ENCODE data around the gene CLBA1.
"Not testable (repeated sequence)": the region's sequence is repeated elsewhere in the genome, so short reads cannot be mapped to it uniquely, and the experiment has no call there.

Gene CLBA1

DNA sequence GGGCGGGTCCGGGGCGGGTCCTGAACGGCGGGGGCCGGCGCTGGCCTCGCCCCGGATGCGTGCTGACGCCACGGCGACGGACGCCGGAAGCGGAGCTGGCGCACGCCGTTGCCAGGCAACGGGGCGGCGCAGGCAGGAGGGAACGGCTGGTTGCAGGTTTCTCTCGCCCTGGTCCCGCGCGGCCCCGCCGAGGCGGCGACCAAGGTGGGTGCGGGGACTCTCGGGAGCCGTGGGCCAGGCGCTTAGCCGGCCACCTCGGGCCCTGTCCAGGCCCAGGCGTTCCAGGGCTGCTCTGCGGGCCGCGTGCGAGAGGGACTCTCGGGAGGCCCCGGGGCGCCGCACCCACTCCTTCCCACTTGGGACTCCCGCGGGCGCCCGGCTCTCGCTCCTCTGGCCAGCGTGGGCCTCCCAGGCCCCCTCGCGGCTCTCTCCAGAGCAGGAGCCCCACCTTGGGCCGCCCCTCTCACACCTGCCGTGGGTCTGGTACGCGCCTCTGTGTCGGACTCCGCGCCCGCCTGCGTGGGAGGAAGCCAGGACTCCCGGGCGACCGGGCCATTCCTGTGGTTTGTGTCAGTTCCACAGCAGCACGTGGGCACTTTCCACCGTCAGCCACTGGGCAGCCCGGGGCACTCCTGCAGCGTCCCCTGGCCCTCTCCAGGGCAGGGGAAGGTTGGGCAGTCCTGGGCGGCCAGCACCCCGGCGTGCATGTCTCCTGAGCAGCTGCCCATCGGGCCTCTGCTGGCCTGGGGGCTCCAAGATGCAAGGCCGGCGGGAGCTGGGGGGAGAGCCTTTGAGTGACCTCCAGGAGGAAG is at the start of gene CLBA1:
CLBA1 (plus strand) TSS at position 114 of the 812 bp plus-strand sequence; CDS start at position 758, 644 bp downstream.
- intact Hi-C loops (cut with DNase I): loop anchor here (1.0 kb wide), 1 partner anchor 35 kb away; the partner anchor contains the start of gene CDCA4

DNA sequence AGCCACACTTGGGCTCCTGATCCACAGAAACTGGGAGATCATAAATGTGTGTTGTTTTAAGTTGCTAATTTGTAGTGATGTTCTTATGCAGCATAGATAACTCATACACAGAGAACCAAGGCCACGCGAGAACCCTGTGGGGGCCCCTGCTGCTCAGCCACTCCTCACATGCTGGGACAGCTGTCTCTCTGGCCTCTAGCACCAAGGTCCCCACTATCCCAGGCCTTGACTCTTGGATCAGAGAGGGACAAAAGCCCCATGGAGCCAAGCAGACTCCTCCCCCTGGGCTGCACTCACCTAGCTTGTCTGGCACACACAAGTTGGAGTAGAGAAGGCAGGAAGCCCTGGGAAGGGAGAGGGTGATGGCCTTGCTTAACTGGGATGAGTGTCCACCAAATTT is 49.6 kb upstream of the CLBA1 start:
- intact Hi-C loops (cut with DNase I): no loop called here
- DNase-seq: peak in 2 of 10 donors; percentile 4 to 36

More for the DNA sequence above, at the start of gene CLBA1:
- peak; percentile 75 to 99 (median 88) for DNase-seq

DNA sequence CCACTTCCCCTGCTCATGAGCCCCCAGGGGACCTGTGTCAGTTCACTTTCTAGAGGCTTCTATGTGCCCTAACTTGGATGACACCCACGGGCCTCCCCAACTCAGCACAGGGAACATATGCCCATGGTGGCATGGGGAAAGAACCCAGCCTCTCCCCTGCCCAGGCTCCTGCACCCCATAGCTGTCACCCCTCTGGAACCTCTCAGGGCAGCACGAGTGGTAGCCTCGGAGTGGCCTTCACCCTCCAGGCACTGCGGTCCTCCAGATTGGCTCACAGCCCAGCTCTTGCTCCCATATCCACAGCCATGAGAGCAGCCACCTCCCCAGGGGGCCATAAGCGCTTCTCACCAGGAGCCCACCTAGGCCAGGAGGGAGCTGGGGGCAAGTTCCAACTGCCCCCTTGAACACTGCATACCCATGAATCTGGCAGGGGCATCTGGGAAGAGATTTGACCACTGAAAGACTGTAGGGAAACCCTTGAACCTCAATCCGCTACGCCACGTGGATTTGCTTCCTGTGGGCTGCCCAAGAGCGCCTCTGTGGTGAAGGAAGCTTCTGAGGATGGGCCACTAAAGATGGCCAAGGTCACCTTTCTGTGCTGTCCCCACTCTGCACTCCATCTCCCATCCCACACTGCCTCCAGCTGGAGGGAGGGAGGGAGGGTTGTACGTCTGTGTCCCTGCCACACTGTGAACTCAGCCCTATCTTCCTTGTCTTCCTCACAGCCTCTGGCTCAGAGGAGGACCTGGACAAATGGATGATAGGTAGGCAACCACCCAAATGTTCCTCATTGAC is 49.0 kb upstream of the CLBA1 start:
- DNase-seq: peak in 3 of 10 donors; percentile 4 to 72 (median 44)
- intact Hi-C loops (cut with DNase I): no loop called here

DNA sequence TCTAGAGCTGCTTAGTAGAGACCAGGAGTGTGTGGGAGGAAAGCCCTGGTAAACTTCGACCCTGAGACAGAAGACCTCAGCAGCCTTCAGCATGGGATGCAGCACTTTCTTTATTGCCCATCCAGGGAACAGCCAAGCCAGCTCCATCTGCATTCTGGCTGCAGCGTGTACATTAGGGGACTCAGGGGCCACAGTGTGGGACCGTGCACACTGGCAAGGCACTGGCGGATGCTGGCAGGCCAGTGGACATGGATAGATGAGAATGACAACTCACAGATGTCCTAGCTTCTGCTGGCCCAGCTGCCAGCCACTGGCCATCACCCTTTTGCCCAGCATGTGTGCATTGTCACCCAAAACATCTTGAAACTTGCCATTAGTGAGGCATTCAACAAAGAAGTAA is 48.4 kb upstream of the CLBA1 start:
- intact Hi-C loops (cut with DNase I): no loop called here
- DNase-seq: peak in 3 of 10 donors; percentile 5 to 71 (median 47)

DNA sequence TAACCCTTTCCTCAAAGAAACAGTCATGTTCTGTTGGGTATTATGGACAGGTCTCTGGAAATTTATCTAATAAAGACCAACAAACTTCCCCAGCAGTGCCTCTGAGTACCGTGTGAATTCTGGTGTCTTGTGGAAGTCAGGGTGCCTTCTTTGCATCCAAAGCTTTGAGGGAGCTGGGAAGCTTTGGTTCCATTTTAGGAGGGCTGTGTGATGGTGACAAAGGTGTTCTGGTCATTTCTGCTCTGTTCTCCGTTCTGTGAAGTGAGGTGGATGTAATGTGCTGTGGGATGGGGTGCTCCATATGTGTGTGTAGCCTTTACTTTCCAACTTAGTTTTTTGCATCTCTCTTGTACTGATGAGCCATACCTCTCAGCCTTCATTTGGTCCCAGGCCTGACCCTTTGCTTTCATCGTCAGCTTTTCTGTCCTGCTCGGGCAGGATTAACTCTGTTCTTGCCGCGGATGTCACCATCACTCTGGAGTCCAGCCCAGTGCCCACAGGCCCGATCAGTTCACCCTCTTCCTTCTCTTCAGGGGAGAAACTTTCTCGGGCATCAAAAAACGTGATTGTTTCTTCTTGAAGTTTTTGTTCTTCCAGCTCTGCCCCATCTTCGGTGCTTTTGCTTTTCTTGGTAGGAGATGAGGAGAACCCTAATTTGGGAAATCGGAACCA is 47.8 kb upstream of the CLBA1 start:
- peak in 1 of 10 donors; percentile 54 for DNase-seq
- intact Hi-C loops (cut with DNase I): no loop called here

DNA sequence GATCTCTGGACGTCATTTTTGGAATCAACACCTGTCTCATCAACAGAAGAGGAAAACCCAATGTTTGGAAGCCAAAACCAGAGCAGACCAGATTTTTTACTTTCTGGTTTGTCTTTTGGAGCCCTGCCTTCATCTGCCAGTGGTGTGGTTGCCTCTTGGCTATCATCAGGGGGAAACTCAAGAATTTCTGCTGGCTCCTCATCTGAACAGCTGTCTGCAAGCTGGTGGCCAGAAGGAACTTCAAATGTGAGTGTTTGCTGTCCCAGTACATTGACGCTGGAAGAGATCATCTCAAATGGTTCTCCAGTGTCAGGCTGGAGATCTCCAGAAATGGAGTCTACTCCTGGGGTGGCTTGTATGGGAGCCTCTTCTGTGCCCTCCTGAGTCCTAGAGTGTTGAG is 47.2 kb upstream of the CLBA1 start:
- intact Hi-C loops (cut with DNase I): no loop called here
- DNase-seq: no peak

DNA sequence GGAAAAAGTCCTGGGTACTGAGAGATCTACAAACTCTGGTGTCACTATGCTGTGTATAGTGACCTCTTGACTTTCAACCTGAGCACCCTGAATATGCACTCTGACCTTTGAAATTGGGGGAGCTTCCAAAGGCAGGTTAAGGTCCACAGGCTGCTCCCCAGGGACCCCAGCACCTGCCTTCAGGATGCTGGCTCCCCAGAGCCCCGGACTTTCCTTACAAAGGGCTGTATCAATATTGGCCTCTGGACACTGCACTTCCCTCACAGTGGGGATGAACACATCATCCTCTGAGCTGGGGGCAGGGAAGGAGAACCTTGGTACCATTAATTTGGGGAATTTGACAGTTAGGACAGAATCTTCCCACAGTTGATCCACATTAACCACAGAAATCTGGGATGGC is 46.6 kb upstream of the CLBA1 start:
- intact Hi-C loops (cut with DNase I): no loop called here
- DNase-seq: no peak

DNA sequence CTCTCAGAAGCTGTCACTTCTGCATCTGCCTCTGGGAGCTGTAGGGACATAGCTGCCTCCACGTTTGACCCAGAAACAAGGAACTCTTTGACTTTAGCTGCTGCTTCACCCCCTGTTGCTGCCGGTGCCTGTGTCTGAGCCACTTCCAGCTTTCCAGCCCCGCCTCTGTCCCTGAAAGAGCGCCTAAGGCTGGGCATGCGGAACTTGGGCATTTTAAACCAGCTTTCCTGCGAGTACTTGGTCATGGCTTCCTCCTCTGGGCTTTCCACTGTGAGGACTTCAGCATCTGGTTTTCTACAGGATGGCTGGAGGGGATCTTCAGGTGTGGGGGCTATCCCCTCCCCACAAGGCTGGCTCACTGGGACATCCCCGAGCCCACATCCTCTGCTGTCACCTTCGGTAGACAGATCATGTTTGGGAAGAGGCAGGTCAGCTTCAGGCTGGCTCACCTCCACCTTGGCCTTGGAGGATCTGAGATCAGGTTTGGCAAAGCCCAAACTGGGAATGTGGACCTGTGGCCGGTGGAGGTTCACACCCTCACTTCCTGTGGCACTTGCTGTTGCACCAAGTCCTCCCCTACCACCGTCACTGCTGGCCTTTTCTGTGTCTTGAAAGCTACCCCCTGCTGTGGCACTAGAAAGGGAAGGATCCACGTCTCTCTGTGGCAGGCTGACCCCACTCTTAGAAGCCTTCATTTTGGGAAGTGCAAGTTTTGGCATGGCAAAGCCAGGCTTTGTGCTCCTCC is 45.8 kb upstream of the CLBA1 start:
- DNase-seq: peak in 1 of 10 donors; percentile 39
- intact Hi-C loops (cut with DNase I): no loop called here

DNA sequence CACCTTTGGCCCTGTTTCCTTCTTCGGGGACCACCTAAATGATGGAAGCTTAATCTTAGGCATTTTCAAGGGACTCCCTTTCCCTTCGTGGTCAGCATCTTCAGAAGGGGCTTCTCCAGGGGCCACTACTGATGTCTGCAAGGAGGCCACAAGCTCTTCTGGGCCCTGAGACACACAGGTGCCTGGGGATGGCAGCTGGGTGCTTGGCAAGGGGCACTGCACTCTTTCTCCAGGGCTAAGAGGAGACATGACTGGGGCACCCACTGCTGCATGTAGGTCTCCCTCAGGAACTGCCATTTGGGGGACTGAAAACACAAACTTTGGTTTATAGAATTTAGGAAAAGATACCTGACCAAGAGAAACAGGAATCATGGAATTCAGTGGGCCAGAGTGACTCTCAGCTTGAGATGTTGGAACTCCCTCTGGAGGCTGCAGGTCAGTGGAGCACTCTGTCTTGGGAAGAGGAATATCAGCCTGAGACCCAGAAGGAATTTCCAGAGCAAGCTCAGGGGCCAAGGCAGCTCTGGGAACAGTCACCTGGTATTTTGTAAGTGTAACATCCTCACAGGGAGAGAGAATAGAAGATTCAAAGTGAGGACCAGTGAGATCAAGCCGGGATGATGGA is 45.0 kb upstream of the CLBA1 start:
- peak in 1 of 10 donors; percentile 35 for DNase-seq
- intact Hi-C loops (cut with DNase I): no loop called here

DNA sequence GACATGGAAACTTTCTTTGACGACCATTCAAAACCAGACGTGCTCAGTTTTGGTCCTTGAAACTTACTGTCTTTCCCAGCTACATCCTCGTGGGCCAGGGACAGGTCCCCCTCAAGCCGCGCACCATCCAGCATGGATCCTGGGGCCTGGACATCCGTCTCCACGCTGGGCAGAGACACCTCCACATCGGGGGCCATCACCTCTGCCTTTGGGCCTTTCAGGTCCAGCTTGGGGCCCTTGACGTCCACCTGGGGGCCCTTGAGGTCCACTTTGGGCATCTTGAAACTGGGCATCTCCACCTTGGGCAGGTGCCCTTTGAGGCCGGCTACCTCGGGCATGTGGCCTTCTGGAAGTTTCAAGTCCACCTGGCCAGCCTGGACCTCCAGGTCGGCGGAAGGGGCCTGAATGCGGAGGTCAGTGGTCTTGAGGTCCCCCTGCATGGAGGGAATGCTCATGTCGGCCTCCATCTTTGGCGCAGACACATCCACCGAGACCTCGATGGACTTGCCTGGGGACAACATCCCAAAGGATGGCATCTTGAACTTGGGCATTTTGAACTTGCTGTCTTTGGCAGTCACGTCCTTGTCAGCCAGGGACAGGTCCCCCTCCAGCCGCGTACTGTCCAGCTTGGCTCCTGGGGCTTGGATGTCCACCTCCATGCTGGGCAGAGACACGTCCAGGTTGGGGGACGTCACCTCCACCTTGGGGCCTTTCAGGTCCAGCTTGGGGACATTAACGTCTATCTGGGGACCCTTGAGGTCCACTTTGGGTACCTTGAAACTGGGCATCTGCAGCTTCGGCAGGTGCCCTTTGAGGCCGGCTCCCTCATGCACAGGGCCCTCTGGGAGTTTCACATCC is 43.9 kb upstream of the CLBA1 start:
- intact Hi-C loops (cut with DNase I): no loop called here
- peak in 3 of 10 donors; percentile 8 to 85 (median 80) for DNase-seq

DNA sequence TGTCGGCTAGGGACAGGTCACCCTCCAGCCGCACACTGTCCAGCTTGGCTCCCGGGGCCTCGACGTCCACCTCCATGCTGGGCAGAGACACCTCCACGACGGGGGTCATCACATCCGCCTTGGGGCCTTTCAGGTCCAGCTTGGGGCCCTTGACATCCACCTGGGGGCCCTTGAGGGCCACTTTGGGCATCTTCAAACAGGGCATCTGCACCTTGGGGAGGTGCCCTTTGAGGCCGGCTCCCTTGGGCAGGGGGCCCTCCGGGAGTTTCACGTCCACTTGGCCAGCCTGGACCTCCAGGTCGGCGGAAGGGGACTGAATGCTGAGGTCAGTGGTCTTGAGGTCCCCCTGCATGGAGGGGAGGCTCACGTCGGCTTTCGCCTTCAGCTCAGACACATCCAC is 43.0 kb upstream of the CLBA1 start:
- DNase-seq: peak in 4 of 10 donors; percentile 0 to 75 (median 48)
- intact Hi-C loops (cut with DNase I): no loop called here

DNA sequence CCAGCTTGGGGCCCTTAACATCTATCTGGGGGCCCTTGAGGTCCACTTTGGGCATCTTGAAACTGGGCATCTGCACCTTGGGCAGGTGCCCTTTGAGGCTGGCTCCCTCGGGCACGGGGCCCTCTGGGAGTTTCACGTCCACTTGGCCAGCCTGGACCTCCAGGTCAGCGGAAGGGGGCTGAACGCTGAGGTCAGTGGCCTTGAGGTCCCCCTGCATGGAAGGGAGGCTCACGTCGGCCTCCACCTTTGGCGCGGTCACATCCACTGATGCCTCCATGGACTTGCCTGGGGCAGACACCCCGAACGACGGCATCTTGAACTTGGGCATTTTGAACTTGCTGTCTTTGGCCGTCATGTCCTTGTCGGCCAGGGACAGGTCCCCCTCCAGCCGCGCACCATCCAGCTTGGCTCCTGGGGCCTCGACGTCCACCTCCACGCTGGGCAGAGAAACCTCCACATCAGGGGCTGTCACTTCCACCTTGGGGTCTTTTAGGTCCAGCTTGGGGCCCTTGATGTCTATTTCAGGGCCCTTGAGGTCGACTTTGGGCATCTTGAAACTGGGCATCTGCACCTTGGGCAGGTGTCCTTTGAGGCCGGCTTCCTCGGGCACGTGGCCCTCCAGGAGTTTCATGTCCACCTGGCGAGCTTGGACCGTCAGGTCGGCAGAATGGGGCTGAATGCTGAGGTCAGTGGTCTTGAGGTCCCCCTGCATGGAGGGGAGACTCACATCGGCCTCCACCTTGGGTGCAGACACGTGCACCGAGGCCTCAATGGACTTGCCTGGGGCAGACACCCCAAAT is 42.2 kb upstream of the CLBA1 start:
- intact Hi-C loops (cut with DNase I): not testable (repeated sequence)
- peak in 4 of 10 donors; percentile 4 to 73 (median 46) for DNase-seq

DNA sequence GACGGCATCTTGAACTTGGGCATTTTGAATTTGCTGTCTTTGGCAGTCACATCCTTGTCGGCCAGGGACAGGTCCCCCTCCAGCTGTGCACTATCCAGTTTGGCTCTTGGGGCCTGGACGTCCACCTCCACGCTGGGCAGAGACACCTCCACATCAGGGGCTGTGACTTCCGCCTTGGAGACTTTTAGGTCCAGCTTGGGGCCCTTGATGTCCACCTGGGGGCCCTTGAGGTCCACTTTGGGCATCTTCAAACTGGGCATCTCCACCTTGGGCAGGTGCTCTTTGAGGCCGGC is 41.6 kb upstream of the CLBA1 start:
- intact Hi-C loops (cut with DNase I): not testable (repeated sequence)
- DNase-seq: peak in 1 of 10 donors; percentile 64

DNA sequence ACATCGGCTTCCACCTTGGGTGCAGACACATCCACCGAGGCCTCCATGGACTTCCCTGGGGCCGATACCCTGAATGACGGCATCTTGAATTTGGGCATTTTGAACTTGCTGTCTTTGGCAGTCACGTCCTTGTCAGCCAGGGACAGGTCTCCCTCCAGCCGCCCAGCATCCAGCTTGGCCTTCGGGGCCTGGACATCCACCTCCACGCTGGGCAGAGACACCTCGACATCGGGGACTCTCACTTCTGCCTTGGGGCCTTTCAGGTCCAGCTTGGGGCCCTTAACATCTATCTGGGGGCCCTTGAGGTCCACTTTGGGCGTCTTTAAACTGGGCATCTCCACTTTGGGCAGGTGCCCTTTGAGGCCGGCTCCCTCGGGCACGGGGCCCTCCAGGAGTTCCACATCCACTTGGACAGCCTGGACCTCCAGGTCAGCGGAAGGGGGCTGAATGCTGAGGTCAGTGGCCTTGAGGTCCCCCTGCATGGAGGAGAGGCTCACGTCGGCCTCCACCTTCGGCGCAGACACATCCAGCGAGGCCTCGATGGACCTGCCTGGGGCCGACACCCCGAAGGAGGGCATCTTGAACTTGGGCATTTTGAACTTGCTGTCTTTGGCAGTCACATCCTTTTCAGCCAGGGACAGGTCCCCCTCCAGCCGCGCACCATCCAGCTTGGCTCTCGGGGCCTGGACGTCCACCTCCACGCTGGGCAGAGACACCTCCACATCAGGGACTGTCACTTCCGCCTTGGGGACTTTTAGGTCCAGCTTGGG is 41.0 kb upstream of the CLBA1 start:
- intact Hi-C loops (cut with DNase I): not testable (repeated sequence)
- DNase-seq: peak in 3 of 10 donors; percentile 5 to 73 (median 16)

DNA sequence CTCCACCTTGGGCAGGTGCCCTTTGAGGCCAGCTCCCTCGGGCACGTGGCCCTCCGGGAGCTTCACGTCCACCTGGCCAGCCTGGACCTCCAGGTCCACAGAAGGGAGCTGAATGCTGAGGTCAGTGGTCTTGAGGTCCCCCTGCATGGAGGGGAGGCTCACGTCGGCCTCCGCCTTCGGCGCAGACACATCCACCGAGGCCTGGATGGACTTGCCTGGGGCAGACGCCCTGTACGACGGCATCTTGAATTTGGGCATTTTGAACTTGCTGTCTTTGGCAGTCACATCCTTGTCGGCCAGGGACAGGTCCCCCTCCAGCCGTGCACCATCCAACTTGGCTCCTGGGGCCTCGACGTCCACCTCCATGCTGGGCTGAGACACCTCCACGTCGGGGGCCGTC is 40.3 kb upstream of the CLBA1 start:
- intact Hi-C loops (cut with DNase I): not testable (repeated sequence)
- peak in 3 of 10 donors; percentile 1 to 39 (median 37) for DNase-seq

DNA sequence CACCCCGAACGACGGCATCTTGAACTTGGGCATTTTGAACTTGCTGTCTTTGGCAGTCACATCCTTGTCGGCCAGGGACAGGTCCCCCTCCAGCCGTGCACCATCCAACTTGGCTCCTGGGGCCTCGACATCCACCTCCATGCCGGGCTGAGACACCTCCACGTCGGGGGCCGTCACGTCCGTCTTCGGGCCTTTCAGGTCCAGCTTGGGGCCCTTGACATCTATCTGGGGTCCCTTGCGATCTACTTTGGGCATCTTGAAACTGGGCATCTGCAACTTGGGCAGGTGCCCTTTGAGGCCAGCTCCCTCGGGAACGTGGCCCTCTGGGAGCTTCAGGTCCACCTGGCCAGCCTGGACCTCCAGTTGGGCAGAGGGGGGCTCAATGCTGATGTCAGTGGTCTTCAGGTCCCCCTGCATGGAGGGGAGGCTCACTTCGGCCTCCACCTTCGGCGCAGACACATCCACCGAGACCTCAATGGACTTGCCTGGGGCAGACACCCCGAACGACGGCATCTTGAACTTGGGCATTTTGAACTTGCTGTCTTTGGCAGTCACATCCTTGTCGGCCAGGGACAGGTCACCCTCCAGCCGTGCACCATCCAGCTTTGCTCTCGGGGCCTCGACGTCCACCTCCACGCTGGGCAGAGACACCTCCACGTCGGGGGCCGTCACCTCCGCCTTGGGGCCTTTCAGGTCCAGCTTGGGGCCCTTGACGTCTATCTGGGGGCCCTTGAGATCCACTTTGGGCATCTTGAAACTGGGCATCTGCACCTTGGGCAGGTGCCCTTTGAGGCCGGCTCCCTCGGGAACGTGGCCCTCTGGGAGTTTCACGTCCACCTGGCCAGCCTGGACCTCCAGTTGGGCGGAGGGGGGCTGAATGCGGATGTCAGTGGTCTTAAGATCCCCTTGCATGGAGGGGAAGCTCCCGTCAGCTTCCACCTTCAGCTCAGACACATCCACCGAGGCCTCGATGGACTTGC is 39.3 kb upstream of the CLBA1 start:
- peak in 4 of 10 donors; percentile 16 to 72 (median 57) for DNase-seq
- intact Hi-C loops (cut with DNase I): not testable (repeated sequence)

Data from posterior cingulate gyrus (tissue), 11 donors.